Uterus (tissue), 2 donors: Measurements from ENCODE around the gene ACOT11.
"Not testable (repeated sequence)": the region's sequence is repeated elsewhere in the genome, so short reads cannot be mapped to it uniquely, and the experiment has no call there.

Source experiments
- POLR2A ChIP-seq, 2 donors: fragments of 450-650 bp; IDR thresholded peaks; one replicate each; pipeline ENCODE4 v1.6.1; 2016; ENCODE audit warnings: antibody characterized with exemption in 2 of 2, mild to moderate bottlenecking in 1 of 2, moderate library complexity in 1 of 2
- TF ChIP-seq, protein P1 (sequence below), 4 experiments: fragments of 200-600 bp in 2 of 4; fragments of 450-650 bp in 2 of 4; sonication (generic) in 2 of 4; IDR thresholded peaks; one replicate each; pipeline ENCODE4 v1.5.1; 2016 to 2019; ENCODE audit warnings: antibody characterized with exemption in 4 of 4, mild to moderate bottlenecking in 2 of 4, moderate library complexity in 1 of 4

DNA sequence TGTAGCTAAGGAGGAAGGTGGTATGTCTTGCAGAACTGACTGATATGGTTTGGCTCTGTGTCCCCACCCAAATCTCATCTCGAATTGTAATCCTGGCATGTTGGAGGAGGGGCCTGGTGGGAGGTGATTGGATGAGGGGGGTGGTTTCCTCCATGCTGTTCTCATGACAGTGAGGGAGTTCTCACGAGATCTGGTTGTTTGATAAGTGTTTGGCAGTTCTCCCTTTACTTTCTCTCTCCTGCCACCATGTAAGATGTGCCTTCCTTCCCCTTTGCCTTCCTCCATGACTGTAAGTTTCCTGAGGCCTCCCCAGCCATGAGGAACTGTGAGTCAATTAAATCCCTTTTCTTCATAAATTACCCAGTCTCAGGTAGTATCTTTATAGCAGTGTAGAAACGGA is 21.5 kb upstream of the ACOT11 start:
- TF ChIP-seq, protein P1, sequence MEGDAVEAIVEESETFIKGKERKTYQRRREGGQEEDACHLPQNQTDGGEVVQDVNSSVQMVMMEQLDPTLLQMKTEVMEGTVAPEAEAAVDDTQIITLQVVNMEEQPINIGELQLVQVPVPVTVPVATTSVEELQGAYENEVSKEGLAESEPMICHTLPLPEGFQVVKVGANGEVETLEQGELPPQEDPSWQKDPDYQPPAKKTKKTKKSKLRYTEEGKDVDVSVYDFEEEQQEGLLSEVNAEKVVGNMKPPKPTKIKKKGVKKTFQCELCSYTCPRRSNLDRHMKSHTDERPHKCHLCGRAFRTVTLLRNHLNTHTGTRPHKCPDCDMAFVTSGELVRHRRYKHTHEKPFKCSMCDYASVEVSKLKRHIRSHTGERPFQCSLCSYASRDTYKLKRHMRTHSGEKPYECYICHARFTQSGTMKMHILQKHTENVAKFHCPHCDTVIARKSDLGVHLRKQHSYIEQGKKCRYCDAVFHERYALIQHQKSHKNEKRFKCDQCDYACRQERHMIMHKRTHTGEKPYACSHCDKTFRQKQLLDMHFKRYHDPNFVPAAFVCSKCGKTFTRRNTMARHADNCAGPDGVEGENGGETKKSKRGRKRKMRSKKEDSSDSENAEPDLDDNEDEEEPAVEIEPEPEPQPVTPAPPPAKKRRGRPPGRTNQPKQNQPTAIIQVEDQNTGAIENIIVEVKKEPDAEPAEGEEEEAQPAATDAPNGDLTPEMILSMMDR (IDR thresholded peaks at IDR 0.05) = not testable (repeated sequence)
- TF ChIP-seq POLR2A (IDR thresholded peaks at IDR 0.05) = not testable (repeated sequence)
